ENCODE data around the gene PLCXD3.
"Not testable (repeated sequence)": the region's sequence is repeated elsewhere in the genome, so short reads cannot be mapped to it uniquely, and the experiment has no call there.

Gene PLCXD3

GRCh38 chr5:41485533-41485932, 24.9 kb downstream of the PLCXD3 start:
- DNase-seq = no peak

- DNase-seq = no peak
Measured at GRCh38 chr5:41482715-41483114, 27.7 kb downstream of the PLCXD3 start.

GRCh38 chr5:41482173-41482572, 28.2 kb downstream of the PLCXD3 start:
- no peak for DNase-seq

- not testable (repeated sequence) for DNase-seq
Measured at GRCh38 chr5:41471571-41472208, 38.7 kb downstream of the PLCXD3 start.

- DNase-seq = no peak
Measured at GRCh38 chr5:41465493-41466171, 44.8 kb downstream of the PLCXD3 start.

- DNase-seq = no peak
Measured at GRCh38 chr5:41459557-41459956, 50.8 kb downstream of the PLCXD3 start.

- no peak for DNase-seq
Measured at GRCh38 chr5:41457094-41457493, 53.3 kb downstream of the PLCXD3 start.

- no peak for DNase-seq
Measured at GRCh38 chr5:41452506-41452905, 57.9 kb downstream of the PLCXD3 start.

- DNase-seq = no peak
Measured at GRCh38 chr5:41447650-41448510, 62.5 kb downstream of the PLCXD3 start.

GRCh38 chr5:41445937-41446563, 64.4 kb downstream of the PLCXD3 start:
- no peak for DNase-seq

- no peak for DNase-seq
Measured at GRCh38 chr5:41435276-41435675, 75.1 kb downstream of the PLCXD3 start.

- no peak for DNase-seq
Measured at GRCh38 chr5:41433552-41434181, 76.7 kb downstream of the PLCXD3 start.

GRCh38 chr5:41432481-41433253, 77.7 kb downstream of the PLCXD3 start:
- no peak for DNase-seq

GRCh38 chr5:41427505-41427904, 82.9 kb downstream of the PLCXD3 start:
- no peak for DNase-seq

- no peak for DNase-seq
Measured at GRCh38 chr5:41425736-41426135, 84.7 kb downstream of the PLCXD3 start.

- DNase-seq = no peak
Measured at GRCh38 chr5:41420492-41421067, 89.8 kb downstream of the PLCXD3 start.

- DNase-seq = peak; percentile 31
Measured at GRCh38 chr5:41418220-41419031, 92.0 kb downstream of the PLCXD3 start.

GRCh38 chr5:41416336-41416735, 94.1 kb downstream of the PLCXD3 start:
- no peak for DNase-seq

GRCh38 chr5:41415242-41415641, 95.2 kb downstream of the PLCXD3 start:
- DNase-seq = no peak

GRCh38 chr5:41414598-41414997, 95.8 kb downstream of the PLCXD3 start:
- peak; percentile 85 for DNase-seq
